HepG2 (cell line): ENCODE data around the gene C9orf43. TPM values are rescaled to one million over a fixed set of nuclear protein-coding genes. Genes with fewer than 3 reads are reported as not detected.

Experiments
- MED1 ChIP-seq: sonication (generic); formaldehyde crosslinking; IDR thresholded peaks from 2 replicates; pipeline ENCODE4 v1.4.0; 2020; ENCODE audit warnings: missing genetic modification reagents
- TEAD3 ChIP-seq: optimal IDR thresholded peaks from 2 replicates; pipeline ENCODE3; 2016; ENCODE audit warnings: borderline replicate concordance
- polyA plus RNA-seq, 8 experiments: library from polyadenylated mRNA; depleted of rRNA in 3 of 8; stranded (reverse) in 7 of 8; unstranded in 1 of 8; fragments of >200 nt; fragmentation: Illumina TruSeq in 4 of 8; extraction: Trizol in 4 of 8; gene quantifications; 2 replicates each; pipeline versions ENCODE4 v1.2.1 to v1.2.3, GENCODE V29; 2011 to 2016; ENCODE audit warnings: low read depth in 4 of 8, missing spikeins in 1 of 8, mixed read lengths in 1 of 8; ENCODE audit not compliant: insufficient read depth in 1 of 8
- total RNA-seq, 5 experiments: library from RNA; depleted of rRNA; stranded (reverse); fragments of >200 nt; fragmentation: Illumina TruSeq; extraction: Trizol; gene quantifications; 2 replicates each; pipeline ENCODE4 v1.2.3, GENCODE V29; 2016; ENCODE audit warnings: low read depth in 1 of 5
- TF ChIP-seq, protein P1 (sequence below): sonication (generic); formaldehyde crosslinking; IDR thresholded peaks from 2 replicates; pipeline ENCODE4 v1.4.0; 2020; ENCODE audit warnings: mild to moderate bottlenecking, missing genetic modification reagents, borderline replicate concordance
- TF ChIP-seq, protein P2 (sequence below): sonication (generic); formaldehyde crosslinking; IDR thresholded peaks from 2 replicates; pipeline ENCODE4 v1.4.0; 2020; ENCODE audit warnings: low read depth, mild to moderate bottlenecking, missing genetic modification reagents
- TF ChIP-seq, protein P3 (sequence below): sonication (generic); formaldehyde crosslinking; IDR thresholded peaks from 2 replicates; pipeline ENCODE4 v1.5.1; 2020; ENCODE audit warnings: mild to moderate bottlenecking, missing genetic modification reagents, moderate library complexity

C9orf43 gene
- total and polyA plus RNA-seq, 2 of the 13 experiments (the other 11 are each of a cell fraction or from before 2014, with no cell fraction given): 0.24 to 0.31 TPM

DNA sequence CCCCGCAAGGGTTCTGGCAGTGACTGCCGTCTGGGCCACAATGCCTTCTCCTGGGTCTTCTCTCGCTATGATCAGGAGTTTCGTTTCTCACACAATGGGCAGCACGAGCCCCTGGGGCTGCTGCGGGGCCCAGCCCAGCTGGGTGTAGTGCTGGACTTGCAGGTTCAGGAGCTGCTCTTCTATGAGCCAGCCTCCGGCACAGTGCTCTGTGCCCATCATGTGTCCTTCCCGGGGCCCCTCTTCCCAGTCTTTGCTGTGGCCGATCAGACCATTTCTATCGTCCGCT, 40.7 kb upstream of the C9orf43 start (continued):
- TF ChIP-seq, protein P1, sequence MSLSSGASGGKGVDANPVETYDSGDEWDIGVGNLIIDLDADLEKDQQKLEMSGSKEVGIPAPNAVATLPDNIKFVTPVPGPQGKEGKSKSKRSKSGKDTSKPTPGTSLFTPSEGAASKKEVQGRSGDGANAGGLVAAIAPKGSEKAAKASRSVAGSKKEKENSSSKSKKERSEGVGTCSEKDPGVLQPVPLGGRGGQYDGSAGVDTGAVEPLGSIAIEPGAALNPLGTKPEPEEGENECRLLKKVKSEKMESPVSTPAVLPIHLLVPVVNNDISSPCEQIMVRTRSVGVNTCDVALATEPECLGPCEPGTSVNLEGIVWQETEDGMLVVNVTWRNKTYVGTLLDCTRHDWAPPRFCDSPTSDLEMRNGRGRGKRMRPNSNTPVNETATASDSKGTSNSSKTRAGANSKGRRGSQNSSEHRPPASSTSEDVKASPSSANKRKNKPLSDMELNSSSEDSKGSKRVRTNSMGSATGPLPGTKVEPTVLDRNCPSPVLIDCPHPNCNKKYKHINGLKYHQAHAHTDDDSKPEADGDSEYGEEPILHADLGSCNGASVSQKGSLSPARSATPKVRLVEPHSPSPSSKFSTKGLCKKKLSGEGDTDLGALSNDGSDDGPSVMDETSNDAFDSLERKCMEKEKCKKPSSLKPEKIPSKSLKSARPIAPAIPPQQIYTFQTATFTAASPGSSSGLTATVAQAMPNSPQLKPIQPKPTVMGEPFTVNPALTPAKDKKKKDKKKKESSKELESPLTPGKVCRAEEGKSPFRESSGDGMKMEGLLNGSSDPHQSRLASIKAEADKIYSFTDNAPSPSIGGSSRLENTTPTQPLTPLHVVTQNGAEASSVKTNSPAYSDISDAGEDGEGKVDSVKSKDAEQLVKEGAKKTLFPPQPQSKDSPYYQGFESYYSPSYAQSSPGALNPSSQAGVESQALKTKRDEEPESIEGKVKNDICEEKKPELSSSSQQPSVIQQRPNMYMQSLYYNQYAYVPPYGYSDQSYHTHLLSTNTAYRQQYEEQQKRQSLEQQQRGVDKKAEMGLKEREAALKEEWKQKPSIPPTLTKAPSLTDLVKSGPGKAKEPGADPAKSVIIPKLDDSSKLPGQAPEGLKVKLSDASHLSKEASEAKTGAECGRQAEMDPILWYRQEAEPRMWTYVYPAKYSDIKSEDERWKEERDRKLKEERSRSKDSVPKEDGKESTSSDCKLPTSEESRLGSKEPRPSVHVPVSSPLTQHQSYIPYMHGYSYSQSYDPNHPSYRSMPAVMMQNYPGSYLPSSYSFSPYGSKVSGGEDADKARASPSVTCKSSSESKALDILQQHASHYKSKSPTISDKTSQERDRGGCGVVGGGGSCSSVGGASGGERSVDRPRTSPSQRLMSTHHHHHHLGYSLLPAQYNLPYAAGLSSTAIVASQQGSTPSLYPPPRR (CRISPR knock-in tag): 0 out of 2 replicates have a peak, but pooled peaks have one; percentile 37
- TF ChIP-seq TEAD3 (CRISPR knock-in tag) (no peak), MED1 (no peak)
- TF ChIP-seq, protein P2, sequence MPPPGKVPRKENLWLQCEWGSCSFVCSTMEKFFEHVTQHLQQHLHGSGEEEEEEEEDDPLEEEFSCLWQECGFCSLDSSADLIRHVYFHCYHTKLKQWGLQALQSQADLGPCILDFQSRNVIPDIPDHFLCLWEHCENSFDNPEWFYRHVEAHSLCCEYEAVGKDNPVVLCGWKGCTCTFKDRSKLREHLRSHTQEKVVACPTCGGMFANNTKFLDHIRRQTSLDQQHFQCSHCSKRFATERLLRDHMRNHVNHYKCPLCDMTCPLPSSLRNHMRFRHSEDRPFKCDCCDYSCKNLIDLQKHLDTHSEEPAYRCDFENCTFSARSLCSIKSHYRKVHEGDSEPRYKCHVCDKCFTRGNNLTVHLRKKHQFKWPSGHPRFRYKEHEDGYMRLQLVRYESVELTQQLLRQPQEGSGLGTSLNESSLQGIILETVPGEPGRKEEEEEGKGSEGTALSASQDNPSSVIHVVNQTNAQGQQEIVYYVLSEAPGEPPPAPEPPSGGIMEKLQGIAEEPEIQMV (CRISPR knock-in tag): peak; percentile 48; the same call in 1 of the 2 replicates
- TF ChIP-seq, protein P3, sequence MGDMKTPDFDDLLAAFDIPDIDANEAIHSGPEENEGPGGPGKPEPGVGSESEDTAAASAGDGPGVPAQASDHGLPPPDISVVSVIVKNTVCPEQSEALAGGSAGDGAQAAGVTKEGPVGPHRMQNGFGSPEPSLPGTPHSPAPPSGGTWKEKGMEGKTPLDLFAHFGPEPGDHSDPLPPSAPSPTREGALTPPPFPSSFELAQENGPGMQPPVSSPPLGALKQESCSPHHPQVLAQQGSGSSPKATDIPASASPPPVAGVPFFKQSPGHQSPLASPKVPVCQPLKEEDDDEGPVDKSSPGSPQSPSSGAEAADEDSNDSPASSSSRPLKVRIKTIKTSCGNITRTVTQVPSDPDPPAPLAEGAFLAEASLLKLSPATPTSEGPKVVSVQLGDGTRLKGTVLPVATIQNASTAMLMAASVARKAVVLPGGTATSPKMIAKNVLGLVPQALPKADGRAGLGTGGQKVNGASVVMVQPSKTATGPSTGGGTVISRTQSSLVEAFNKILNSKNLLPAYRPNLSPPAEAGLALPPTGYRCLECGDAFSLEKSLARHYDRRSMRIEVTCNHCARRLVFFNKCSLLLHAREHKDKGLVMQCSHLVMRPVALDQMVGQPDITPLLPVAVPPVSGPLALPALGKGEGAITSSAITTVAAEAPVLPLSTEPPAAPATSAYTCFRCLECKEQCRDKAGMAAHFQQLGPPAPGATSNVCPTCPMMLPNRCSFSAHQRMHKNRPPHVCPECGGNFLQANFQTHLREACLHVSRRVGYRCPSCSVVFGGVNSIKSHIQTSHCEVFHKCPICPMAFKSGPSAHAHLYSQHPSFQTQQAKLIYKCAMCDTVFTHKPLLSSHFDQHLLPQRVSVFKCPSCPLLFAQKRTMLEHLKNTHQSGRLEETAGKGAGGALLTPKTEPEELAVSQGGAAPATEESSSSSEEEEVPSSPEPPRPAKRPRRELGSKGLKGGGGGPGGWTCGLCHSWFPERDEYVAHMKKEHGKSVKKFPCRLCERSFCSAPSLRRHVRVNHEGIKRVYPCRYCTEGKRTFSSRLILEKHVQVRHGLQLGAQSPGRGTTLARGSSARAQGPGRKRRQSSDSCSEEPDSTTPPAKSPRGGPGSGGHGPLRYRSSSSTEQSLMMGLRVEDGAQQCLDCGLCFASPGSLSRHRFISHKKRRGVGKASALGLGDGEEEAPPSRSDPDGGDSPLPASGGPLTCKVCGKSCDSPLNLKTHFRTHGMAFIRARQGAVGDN (CRISPR knock-in tag): peak; percentile 76
